ENCODE measurements around the gene ITPR1. TPM values are rescaled to one million over a fixed set of nuclear protein-coding genes. Genes with fewer than 3 reads are reported as not detected.

ITPR1 gene
- total and polyA plus RNA-seq, 5 donors from 2014 or later: 6.9 to 97.5 (median 9.5) TPM

DNA sequence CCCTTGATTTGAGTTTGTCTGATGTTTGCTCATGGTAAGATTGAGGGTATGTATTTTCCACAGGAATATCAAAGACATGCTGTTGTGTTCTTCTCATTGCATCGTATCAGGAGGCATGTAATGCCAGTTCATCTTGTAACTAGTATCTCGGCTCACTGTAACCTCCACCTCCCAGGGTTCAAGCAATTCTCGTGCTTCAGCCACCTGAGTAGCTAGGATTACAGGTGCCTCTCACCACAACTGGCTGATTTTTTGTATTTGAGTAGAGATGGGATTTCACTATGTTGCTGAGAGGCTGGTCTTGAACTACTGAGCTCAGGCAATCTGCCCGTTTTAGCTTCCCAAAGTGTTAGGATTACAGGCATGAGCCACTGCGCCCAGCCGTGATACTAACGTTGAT is 323.2 kb downstream of the ITPR1 start:
- Mint-ChIP-seq H3K4me1 (peaks cover 1 to 10% (median 6%) of the 10 kb centered on the region in 4 donors), H3K27ac (no peak overlapping the region)

DNA sequence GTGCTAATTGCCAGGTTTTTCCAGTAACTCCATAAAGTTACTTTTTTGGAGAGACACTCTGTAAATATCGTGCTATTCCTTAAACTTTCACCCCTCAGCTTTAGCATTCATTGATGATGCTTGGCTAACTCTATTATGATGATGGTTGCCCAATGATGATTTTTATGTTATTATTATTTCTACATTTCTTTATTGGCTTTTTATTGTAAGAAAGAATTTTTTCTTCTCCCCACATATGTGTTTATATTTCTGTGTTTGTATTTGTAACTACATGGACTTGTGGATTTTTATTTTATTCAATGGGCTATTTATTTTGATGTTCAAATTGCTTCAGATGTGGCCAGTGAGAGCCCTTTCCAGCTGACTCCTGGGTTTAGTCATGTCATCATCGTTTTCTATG is 323.6 kb downstream of the ITPR1 start:
- Mint-ChIP-seq H3K27me3 (no peaks in the 10 kb centered on the region), H3K4me3 (no peak overlapping the region), H3K27ac (no peak overlapping the region), H3K36me3 (peaks cover 57% of the 10 kb centered on the region), H3K9me3 (peaks cover 0 to 8% (median 0%) of the 10 kb centered on the region in 7 donors), H3K4me1 (peaks cover 5 to 14% (median 10%) of the 10 kb centered on the region in 4 donors)
- Histone ChIP-seq H3K4me3 (ENCODE audit: low read depth, low read length) (no peak overlapping the region), H3K9me3 (ENCODE audit: control insufficient read depth in 2 of 2, low read length in 2 of 2) (no peaks in the 10 kb centered on the region), H3K27ac (ENCODE audit: insufficient read depth, low read length, poor library complexity, severe bottlenecking) (no peak overlapping the region), H3K27me3 (ENCODE audit: control insufficient read depth, insufficient read depth, low read length) (no peaks in the 10 kb centered on the region), H3K36me3 (ENCODE audit: control insufficient read depth, insufficient read depth, low read length) (peaks cover 53% of the 10 kb centered on the region), H3K4me1 (ENCODE audit: control insufficient read depth, insufficient read depth, low read length, poor library complexity, severe bottlenecking) (peaks cover 4% of the 10 kb centered on the region)
- DNase-seq (no peak), ATAC-seq (ENCODE audit: low read depth in 2 of 2) (no peak)

More for the DNA sequence above, 323.2 kb downstream of the ITPR1 start:
- H3K27ac ChIP-seq (ENCODE audit: insufficient read depth, low read length, poor library complexity, severe bottlenecking): no peak overlapping the region
- H3K27me3 ChIP-seq (ENCODE audit: control insufficient read depth, insufficient read depth, low read length): no peaks in the 10 kb centered on the region
- H3K36me3 Mint-ChIP-seq: peaks cover 57% of the 10 kb centered on the region
- no peak overlapping the region for H3K4me3 ChIP-seq (ENCODE audit: low read depth, low read length)
- ATAC-seq (ENCODE audit: low read depth in 2 of 2) (no peak), DNase-seq (no peak)
- H3K4me1 ChIP-seq (ENCODE audit: control insufficient read depth, insufficient read depth, low read length, poor library complexity, severe bottlenecking): peaks cover under 1% of the 10 kb centered on the region
- H3K4me3 Mint-ChIP-seq: no peak overlapping the region
- no peaks in the 10 kb centered on the region for H3K27me3 Mint-ChIP-seq
- no peaks in the 10 kb centered on the region for H3K9me3 ChIP-seq (ENCODE audit: control insufficient read depth in 2 of 2, low read length in 2 of 2)
- H3K36me3 ChIP-seq (ENCODE audit: control insufficient read depth, insufficient read depth, low read length): peaks cover 55% of the 10 kb centered on the region
- peaks cover 0 to 8% (median 0%) of the 10 kb centered on the region in 7 donors for H3K9me3 Mint-ChIP-seq

DNA sequence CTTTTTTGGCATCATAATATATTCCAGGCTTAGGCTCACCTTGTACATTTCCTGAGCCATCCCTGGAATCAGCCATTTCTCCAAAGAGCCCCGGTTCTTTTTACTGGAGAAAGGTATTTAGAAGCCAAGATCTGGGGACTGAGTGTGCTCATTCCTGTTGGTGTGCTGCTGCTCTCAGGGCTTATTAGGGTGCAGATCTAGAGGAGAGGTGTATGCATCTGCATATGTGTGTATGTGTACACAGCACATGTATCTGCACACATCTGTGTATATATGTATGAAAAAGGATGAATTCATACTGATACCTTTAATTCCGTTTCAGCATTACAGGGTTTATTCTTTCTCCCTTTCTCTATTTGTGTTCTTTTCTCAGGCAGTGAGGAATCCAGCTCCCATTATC is 324.0 kb downstream of the ITPR1 start:
- Histone ChIP-seq H3K4me3 (ENCODE audit: low read depth, low read length) (no peak overlapping the region), H3K27me3 (ENCODE audit: control insufficient read depth, insufficient read depth, low read length) (no peaks in the 10 kb centered on the region), H3K36me3 (ENCODE audit: control insufficient read depth, insufficient read depth, low read length) (peaks cover 49% of the 10 kb centered on the region), H3K27ac (ENCODE audit: insufficient read depth, low read length, poor library complexity, severe bottlenecking) (no peak overlapping the region), H3K9me3 (ENCODE audit: control insufficient read depth in 2 of 2, low read length in 2 of 2) (no peaks in the 10 kb centered on the region), H3K4me1 (ENCODE audit: control insufficient read depth, insufficient read depth, low read length, poor library complexity, severe bottlenecking) (peaks cover 8% of the 10 kb centered on the region)
- DNase-seq (no peak), ATAC-seq (ENCODE audit: low read depth in 2 of 2) (no peak)
- H3K27ac Mint-ChIP-seq: no peak overlapping the region
- H3K9me3 Mint-ChIP-seq: peaks cover 0 to 8% (median 0%) of the 10 kb centered on the region in 7 donors
- H3K4me3 Mint-ChIP-seq: peak overlapping the region in 1 of 4 donors; percentile 11
- no peaks in the 10 kb centered on the region for H3K27me3 Mint-ChIP-seq
- peaks cover 10 to 18% (median 15%) of the 10 kb centered on the region in 4 donors for H3K4me1 Mint-ChIP-seq
- peaks cover 57% of the 10 kb centered on the region for H3K36me3 Mint-ChIP-seq

DNA sequence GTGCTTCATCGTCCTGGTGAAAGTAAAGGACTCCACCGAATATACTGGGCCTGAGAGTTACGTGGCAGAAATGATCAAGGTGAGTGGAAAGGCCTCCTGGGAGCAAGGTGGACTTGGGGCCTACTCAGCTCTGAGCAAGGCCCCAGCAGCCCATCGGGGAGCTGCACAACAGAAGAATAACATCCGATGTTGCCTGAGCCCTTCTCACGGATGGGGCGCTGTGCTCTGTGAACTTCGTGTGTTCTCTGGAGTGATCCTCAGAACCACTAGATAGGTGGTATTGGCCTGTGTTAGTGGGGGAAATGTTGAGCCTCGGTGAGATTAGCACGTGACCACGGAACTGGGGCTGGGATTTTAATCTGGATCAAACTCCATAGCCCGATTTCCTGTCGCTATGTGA is 325.0 kb downstream of the ITPR1 start:
- H3K27me3 Mint-ChIP-seq: no peaks in the 10 kb centered on the region
- Histone ChIP-seq H3K9me3 (ENCODE audit: control insufficient read depth in 2 of 2, low read length in 2 of 2) (no peaks in the 10 kb centered on the region), H3K27ac (ENCODE audit: insufficient read depth, low read length, poor library complexity, severe bottlenecking) (no peak overlapping the region), H3K27me3 (ENCODE audit: control insufficient read depth, insufficient read depth, low read length) (no peaks in the 10 kb centered on the region), H3K4me3 (ENCODE audit: low read depth, low read length) (no peak overlapping the region), H3K4me1 (ENCODE audit: control insufficient read depth, insufficient read depth, low read length, poor library complexity, severe bottlenecking) (peaks cover 19% of the 10 kb centered on the region), H3K36me3 (ENCODE audit: control insufficient read depth, insufficient read depth, low read length) (peaks cover 44% of the 10 kb centered on the region)
- peaks cover 51% of the 10 kb centered on the region for H3K36me3 Mint-ChIP-seq
- DNase-seq (no peak), ATAC-seq (ENCODE audit: low read depth in 2 of 2) (no peak)
- H3K27ac Mint-ChIP-seq: peak overlapping the region in 2 of 3 donors; percentile 21 to 65
- H3K4me1 Mint-ChIP-seq: peaks cover 17 to 29% (median 23%) of the 10 kb centered on the region in 4 donors
- peaks cover 0 to 8% (median 0%) of the 10 kb centered on the region in 7 donors for H3K9me3 Mint-ChIP-seq
- no peak overlapping the region for H3K4me3 Mint-ChIP-seq

DNA sequence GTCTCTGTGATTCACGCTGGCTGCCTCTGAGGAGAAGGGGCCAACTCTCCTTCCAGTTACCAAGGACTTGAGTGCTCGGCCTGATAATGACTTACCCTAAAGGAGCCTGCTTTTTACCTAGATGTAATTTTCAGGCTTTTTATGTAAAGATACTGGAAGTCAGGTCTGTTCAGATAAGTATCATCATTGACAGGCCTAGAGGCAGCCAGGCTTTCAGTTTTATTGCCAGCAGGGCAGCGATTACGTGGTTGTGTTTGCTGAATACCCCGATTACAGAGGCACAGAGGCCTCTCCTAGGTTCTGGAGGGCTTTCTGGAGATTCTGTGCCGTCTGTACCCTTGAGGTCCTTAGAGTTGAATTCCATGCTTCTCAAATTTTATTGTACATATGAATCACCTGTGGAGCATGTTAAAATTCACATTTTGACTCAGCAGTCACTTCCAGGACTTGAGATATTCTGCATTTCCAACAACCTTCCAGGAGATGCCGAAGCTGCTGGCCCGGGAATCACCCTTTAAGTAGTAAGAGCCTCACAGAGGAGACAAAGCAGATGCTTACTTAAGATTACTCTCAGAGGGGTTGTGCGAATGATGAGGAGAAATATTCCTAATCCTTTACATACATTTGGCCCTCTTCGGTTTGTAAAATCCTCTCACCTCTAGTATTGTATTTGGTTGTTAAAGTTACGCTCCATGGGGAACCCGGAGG is 326.0 kb downstream of the ITPR1 start:
- Mint-ChIP-seq H3K4me1 (peaks cover 17 to 38% (median 32%) of the 10 kb centered on the region in 4 donors), H3K27ac (peak overlapping the region; percentile 33 to 83 (median 72))

DNA sequence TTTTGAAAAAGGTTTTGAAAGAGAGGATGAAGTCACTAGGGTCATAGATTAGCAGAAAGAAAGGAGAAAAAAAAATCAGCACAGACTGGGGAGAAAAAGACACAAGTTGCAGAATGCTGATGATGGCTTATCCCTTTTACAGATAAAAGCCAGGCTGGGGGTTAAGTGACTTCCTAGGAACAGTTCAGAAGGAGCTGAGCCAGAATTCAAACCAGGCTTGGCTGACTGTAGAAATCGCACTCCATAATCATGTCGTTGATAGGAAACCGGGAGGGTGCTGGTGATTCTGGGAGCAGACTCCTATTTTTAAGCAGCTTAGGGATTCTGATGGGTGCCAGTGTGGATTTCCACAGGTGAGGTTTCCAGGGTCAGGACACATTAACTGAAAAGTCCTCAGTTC is 326.6 kb downstream of the ITPR1 start:
- peaks cover 19% of the 10 kb centered on the region for H3K4me1 ChIP-seq (ENCODE audit: control insufficient read depth, insufficient read depth, low read length, poor library complexity, severe bottlenecking)
- H3K4me1 Mint-ChIP-seq: peaks cover 17 to 42% (median 36%) of the 10 kb centered on the region in 4 donors
- no peaks in the 10 kb centered on the region for H3K9me3 ChIP-seq (ENCODE audit: control insufficient read depth in 2 of 2, low read length in 2 of 2)
- peaks cover 0 to 8% (median 0%) of the 10 kb centered on the region in 7 donors for H3K9me3 Mint-ChIP-seq
- no peak overlapping the region for H3K27ac ChIP-seq (ENCODE audit: insufficient read depth, low read length, poor library complexity, severe bottlenecking)
- H3K27me3 Mint-ChIP-seq: no peaks in the 10 kb centered on the region
- no peak overlapping the region for H3K4me3 Mint-ChIP-seq
- H3K36me3 ChIP-seq (ENCODE audit: control insufficient read depth, insufficient read depth, low read length): peaks cover 29% of the 10 kb centered on the region
- peak overlapping the region; percentile 70 to 83 (median 72) for H3K27ac Mint-ChIP-seq
- H3K27me3 ChIP-seq (ENCODE audit: control insufficient read depth, insufficient read depth, low read length): no peaks in the 10 kb centered on the region
- no peak overlapping the region for H3K4me3 ChIP-seq (ENCODE audit: low read depth, low read length)
- ATAC-seq (ENCODE audit: low read depth in 2 of 2): no peak
- no peak for DNase-seq
- peaks cover 48% of the 10 kb centered on the region for H3K36me3 Mint-ChIP-seq

More for the DNA sequence above, 326.0 kb downstream of the ITPR1 start:
- no peak overlapping the region for H3K4me3 ChIP-seq (ENCODE audit: low read depth, low read length)
- H3K27me3 Mint-ChIP-seq: no peaks in the 10 kb centered on the region
- H3K27ac ChIP-seq (ENCODE audit: insufficient read depth, low read length, poor library complexity, severe bottlenecking): no peak overlapping the region
- no peaks in the 10 kb centered on the region for H3K27me3 ChIP-seq (ENCODE audit: control insufficient read depth, insufficient read depth, low read length)
- no peak overlapping the region for H3K4me3 Mint-ChIP-seq
- peaks cover 35% of the 10 kb centered on the region for H3K36me3 ChIP-seq (ENCODE audit: control insufficient read depth, insufficient read depth, low read length)
- no peak for ATAC-seq (ENCODE audit: low read depth in 2 of 2)
- H3K9me3 Mint-ChIP-seq: peaks cover 0 to 8% (median 0%) of the 10 kb centered on the region in 7 donors
- H3K36me3 Mint-ChIP-seq: peaks cover 49% of the 10 kb centered on the region
- no peak for DNase-seq
- H3K4me1 ChIP-seq (ENCODE audit: control insufficient read depth, insufficient read depth, low read length, poor library complexity, severe bottlenecking): peaks cover 19% of the 10 kb centered on the region
- no peaks in the 10 kb centered on the region for H3K9me3 ChIP-seq (ENCODE audit: control insufficient read depth in 2 of 2, low read length in 2 of 2)

DNA sequence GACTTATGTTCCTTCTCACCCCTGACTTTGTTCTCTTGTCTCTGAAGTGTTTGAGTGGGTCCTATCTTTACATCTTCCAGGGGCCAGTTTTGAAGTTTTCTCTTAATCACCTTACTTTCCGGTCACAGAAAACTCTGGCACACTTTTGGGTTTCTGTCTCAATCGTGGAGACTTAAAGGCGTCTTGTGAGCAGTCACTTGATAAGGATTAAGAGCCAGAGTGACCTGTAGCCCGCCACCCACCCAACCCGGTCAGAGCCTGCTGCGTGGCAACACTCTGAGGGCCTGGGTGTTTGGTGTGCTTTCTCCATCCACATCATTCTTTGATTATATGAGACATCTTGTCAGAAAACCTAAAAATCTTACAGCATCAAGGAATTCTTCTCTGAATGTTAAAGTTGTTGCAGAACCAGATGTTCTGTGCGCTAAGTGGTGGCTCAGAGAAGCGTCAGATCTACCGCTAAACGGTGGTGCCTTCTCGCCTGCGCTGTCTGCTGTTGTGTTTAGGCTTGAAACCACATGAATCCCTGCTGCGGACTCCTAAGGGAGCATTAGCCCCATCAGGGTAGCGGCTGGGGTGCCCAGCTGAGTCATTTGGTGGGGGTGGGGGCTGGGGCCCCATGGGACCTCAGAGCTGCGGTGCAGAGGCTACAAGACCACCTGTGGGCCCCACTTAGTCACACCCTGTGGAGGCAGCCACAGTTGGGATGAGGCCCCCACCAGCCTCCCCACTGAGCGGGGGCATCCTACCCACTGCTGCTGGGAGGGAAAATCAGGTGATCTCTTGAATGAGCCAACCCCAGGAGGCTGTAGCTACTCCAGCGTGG is 327.4 kb downstream of the ITPR1 start:
- Mint-ChIP-seq H3K27ac (peak overlapping the region; percentile 83 to 93 (median 85)), H3K4me3 (peak overlapping the region in 1 of 4 donors; percentile 10), H3K9me3 (peaks cover 0 to 8% (median 0%) of the 10 kb centered on the region in 7 donors), H3K27me3 (no peaks in the 10 kb centered on the region), H3K36me3 (peaks cover 48% of the 10 kb centered on the region), H3K4me1 (peaks cover 21 to 50% (median 44%) of the 10 kb centered on the region in 4 donors)
- no peak for ATAC-seq (ENCODE audit: low read depth in 2 of 2)
- H3K9me3 ChIP-seq (ENCODE audit: control insufficient read depth in 2 of 2, low read length in 2 of 2): no peaks in the 10 kb centered on the region
- DNase-seq: no peak
- H3K27ac ChIP-seq (ENCODE audit: insufficient read depth, low read length, poor library complexity, severe bottlenecking): peak overlapping the region; percentile 70
- H3K27me3 ChIP-seq (ENCODE audit: control insufficient read depth, insufficient read depth, low read length): no peaks in the 10 kb centered on the region
- no peak overlapping the region for H3K4me3 ChIP-seq (ENCODE audit: low read depth, low read length)
- H3K4me1 ChIP-seq (ENCODE audit: control insufficient read depth, insufficient read depth, low read length, poor library complexity, severe bottlenecking): peaks cover 26% of the 10 kb centered on the region
- H3K36me3 ChIP-seq (ENCODE audit: control insufficient read depth, insufficient read depth, low read length): peaks cover 21% of the 10 kb centered on the region
